ENCODE data around the gene ITPRIPL2.

The ITPRIPL2 gene

GRCh38 chr16:19093631-19094541, 19.9 kb upstream of the ITPRIPL2 start:
- DNase-seq (ENCODE audit: low read depth in 3 of 3) = no peak

GRCh38 chr16:19094542-19095365, 19.0 kb upstream of the ITPRIPL2 start:
- no peak for DNase-seq (ENCODE audit: low read depth in 3 of 3)

GRCh38 chr16:19095654-19096053, 18.1 kb upstream of the ITPRIPL2 start:
- no peak for DNase-seq (ENCODE audit: low read depth in 3 of 3)

GRCh38 chr16:19098173-19098572, 15.6 kb upstream of the ITPRIPL2 start:
- DNase-seq (ENCODE audit: low read depth in 3 of 3) = no peak

GRCh38 chr16:19102187-19102872, 11.4 kb upstream of the ITPRIPL2 start:
- DNase-seq (ENCODE audit: low read depth in 3 of 3) = no peak

- DNase-seq (ENCODE audit: low read depth in 3 of 3) = no peak
These were observed 9.2 kb upstream of the ITPRIPL2 start for GRCh38 chr16:19104607-19105006.

- no peak for DNase-seq (ENCODE audit: low read depth in 3 of 3)
These were observed 8.6 kb upstream of the ITPRIPL2 start for GRCh38 chr16:19105131-19105530.

GRCh38 chr16:19105891-19106624, 7.7 kb upstream of the ITPRIPL2 start:
- DNase-seq (ENCODE audit: low read depth in 3 of 3) = no peak

- DNase-seq (ENCODE audit: low read depth in 3 of 3) = no peak
These were observed 7.1 kb upstream of the ITPRIPL2 start for GRCh38 chr16:19106625-19107020.

GRCh38 chr16:19108409-19109287, 5.1 kb upstream of the ITPRIPL2 start:
- DNase-seq (ENCODE audit: low read depth in 3 of 3) = no peak

GRCh38 chr16:19109288-19109664, 4.5 kb upstream of the ITPRIPL2 start:
- DNase-seq (ENCODE audit: low read depth in 3 of 3) = no peak

GRCh38 chr16:19110537-19111360, 3.0 kb upstream of the ITPRIPL2 start:
- no peak for DNase-seq (ENCODE audit: low read depth in 3 of 3)

GRCh38 chr16:19112099-19112407, 1.7 kb upstream of the ITPRIPL2 start:
- DNase-seq (ENCODE audit: low read depth in 3 of 3) = no peak

- no peak for DNase-seq (ENCODE audit: low read depth in 3 of 3)
These were observed 789 bp downstream of the ITPRIPL2 start for GRCh38 chr16:19114359-19115147.

GRCh38 chr16:19115148-19116021, 1.6 kb downstream of the ITPRIPL2 start:
- DNase-seq (ENCODE audit: low read depth in 3 of 3) = no peak

GRCh38 chr16:19116711-19117449, 3.1 kb downstream of the ITPRIPL2 start:
- DNase-seq (ENCODE audit: low read depth in 3 of 3) = no peak

GRCh38 chr16:19118938-19119431, 5.2 kb downstream of the ITPRIPL2 start:
- peak; percentile 28 to 35 (median 34) for DNase-seq (ENCODE audit: low read depth in 3 of 3)

Data from stimulated activated CD4-positive, alpha-beta T cell treated with anti-CD3 and anti-CD28 coated beads, TNF-alpha, amount 100 ng/mL, for 48 hours (primary cell).